IPS-18c (cell line): ENCODE results near the gene CLEC16A.

Source experiments
- H3K4me3 ChIP-seq: 2 replicates; pipeline ENCODE4 v1.7.0; 2013; ENCODE audit warnings: low read depth, mild to moderate bottlenecking, low read length, moderate library complexity; ENCODE audit not compliant: insufficient read depth
- H3K9me3 ChIP-seq: one replicate; pipeline ENCODE4 v1.6.1; 2013; ENCODE audit warnings: mild to moderate bottlenecking, low read length, moderate library complexity; ENCODE audit not compliant: control insufficient read depth, insufficient read depth

CLEC16A gene

GRCh38 chr16:11178424-11178823 is 234.1 kb downstream of the CLEC16A start:
- Histone ChIP-seq H3K9me3 (peaks cover 2% of the 10 kb centered on the region), H3K4me3 (no peak overlapping the region)

- H3K9me3 ChIP-seq = peaks cover 2% of the 10 kb centered on the region
- no peak overlapping the region for H3K4me3 ChIP-seq
Observed at GRCh38 chr16:11179574-11179973, 235.2 kb downstream of the CLEC16A start.

GRCh38 chr16:11180489-11180888 is 236.1 kb downstream of the CLEC16A start:
- no peak overlapping the region for H3K4me3 ChIP-seq
- H3K9me3 ChIP-seq = peaks cover 2% of the 10 kb centered on the region

GRCh38 chr16:11181242-11181898 is 237.0 kb downstream of the CLEC16A start:
- peaks cover 2% of the 10 kb centered on the region for H3K9me3 ChIP-seq
- no peak overlapping the region for H3K4me3 ChIP-seq

GRCh38 chr16:11181899-11182279 is 237.5 kb downstream of the CLEC16A start:
- Histone ChIP-seq H3K4me3 (no peak overlapping the region), H3K9me3 (peaks cover 2% of the 10 kb centered on the region)

- Histone ChIP-seq H3K9me3 (peaks cover 2% of the 10 kb centered on the region), H3K4me3 (no peak overlapping the region)
Observed at GRCh38 chr16:11182411-11182810, 238.0 kb downstream of the CLEC16A start.

- H3K4me3 ChIP-seq = no peak overlapping the region
Observed at GRCh38 chr16:11183035-11183812, 238.9 kb downstream of the CLEC16A start.

GRCh38 chr16:11183951-11184350 is 239.6 kb downstream of the CLEC16A start:
- Histone ChIP-seq H3K4me3 (no peak overlapping the region), H3K9me3 (peaks cover 2% of the 10 kb centered on the region)

More at GRCh38 chr16:11183035-11183812, 238.9 kb downstream of the CLEC16A start:
- peaks cover 2% of the 10 kb centered on the region for H3K9me3 ChIP-seq

GRCh38 chr16:11187522-11188023 is 243.2 kb downstream of the CLEC16A start:
- no peak overlapping the region for H3K4me3 ChIP-seq
- H3K9me3 ChIP-seq = no peaks in the 10 kb centered on the region

- H3K9me3 ChIP-seq = no peaks in the 10 kb centered on the region
- H3K4me3 ChIP-seq = no peak overlapping the region
Observed at GRCh38 chr16:11188801-11189740, 244.7 kb downstream of the CLEC16A start.

GRCh38 chr16:11190588-11191560 is 246.5 kb downstream of the CLEC16A start:
- Histone ChIP-seq H3K9me3 (no peaks in the 10 kb centered on the region), H3K4me3 (no peak overlapping the region)

GRCh38 chr16:11191665-11192064 is 247.3 kb downstream of the CLEC16A start:
- Histone ChIP-seq H3K9me3 (no peaks in the 10 kb centered on the region), H3K4me3 (no peak overlapping the region)

GRCh38 chr16:11193494-11193893 is 249.1 kb downstream of the CLEC16A start:
- peaks cover 3% of the 10 kb centered on the region for H3K9me3 ChIP-seq
- no peak overlapping the region for H3K4me3 ChIP-seq

- Histone ChIP-seq H3K4me3 (no peak overlapping the region), H3K9me3 (peaks cover 4% of the 10 kb centered on the region)
Observed at GRCh38 chr16:11194913-11195312, 250.5 kb downstream of the CLEC16A start.

- H3K4me3 ChIP-seq = no peak overlapping the region
- H3K9me3 ChIP-seq = peaks cover 4% of the 10 kb centered on the region
Observed at GRCh38 chr16:11196286-11196828, 252.0 kb downstream of the CLEC16A start.

- H3K4me3 ChIP-seq = no peak overlapping the region
- H3K9me3 ChIP-seq = peaks cover 4% of the 10 kb centered on the region
Observed at GRCh38 chr16:11198375-11198774, 254.0 kb downstream of the CLEC16A start.
